LHCN-M2 (cell line): ENCODE results near the gene ABI1. TPM values are rescaled to one million over a fixed set of nuclear protein-coding genes. Genes with fewer than 3 reads are reported as not detected.
A peak's percentile ranks its signal among the peaks of the same experiment; 100 is the strongest.

Source experiments
- DNase-seq: peaks from one replicate; pipeline ENCODE4 v3.0.0-alpha.2; 2012; ENCODE audit warnings: low read depth
- total RNA-seq: library from RNA; depleted of rRNA; stranded (reverse); fragments of >200 nt; gene quantifications from 2 replicates; pipeline ENCODE4 v1.2.3, GENCODE V29; 2014; rRNA removed

ABI1 gene
- total RNA-seq, 1 experiment from 2014 or later = 42.8 TPM

DNA sequence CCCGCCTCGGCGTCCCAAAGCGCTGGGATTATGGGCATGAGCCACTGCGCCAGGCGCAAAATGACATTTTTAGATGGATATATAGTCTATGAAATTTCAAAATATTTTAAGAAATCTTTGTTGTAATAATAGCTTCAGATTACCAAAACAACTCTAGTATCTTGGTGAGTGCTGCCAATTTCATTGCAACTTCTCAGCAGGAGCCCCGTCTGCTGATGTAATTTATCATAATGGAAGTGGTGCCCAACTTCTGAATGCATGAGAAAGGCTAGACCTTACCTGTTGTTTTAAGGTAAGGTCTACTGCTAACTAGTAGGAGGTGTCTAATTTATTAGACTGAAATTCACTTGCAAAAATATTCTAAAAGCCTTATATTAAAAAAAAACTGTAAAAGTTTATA, 143.3 kb downstream of the ABI1 start:
- DNase-seq = no peak

DNA sequence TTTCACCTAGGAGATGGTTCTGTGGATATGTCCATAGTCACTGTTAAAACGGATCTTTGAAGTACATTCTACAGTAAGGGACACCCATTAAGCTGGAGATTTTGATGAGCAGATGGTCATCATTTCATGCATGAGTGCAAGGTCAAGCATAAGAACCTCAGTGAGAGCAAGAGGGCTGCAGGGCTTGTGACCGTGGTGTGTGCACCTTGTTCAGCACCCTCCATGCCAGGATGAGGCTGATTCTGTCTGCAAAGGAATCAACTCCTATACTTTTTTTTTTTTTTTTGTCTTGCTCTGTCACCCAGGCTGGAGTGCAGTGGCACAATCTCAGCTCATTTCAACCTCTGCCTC, 145.6 kb downstream of the ABI1 start:
- DNase-seq = no peak

GRCh38 chr10:26714415-26715136, 146.2 kb downstream of the ABI1 start:
- no peak for DNase-seq

DNA sequence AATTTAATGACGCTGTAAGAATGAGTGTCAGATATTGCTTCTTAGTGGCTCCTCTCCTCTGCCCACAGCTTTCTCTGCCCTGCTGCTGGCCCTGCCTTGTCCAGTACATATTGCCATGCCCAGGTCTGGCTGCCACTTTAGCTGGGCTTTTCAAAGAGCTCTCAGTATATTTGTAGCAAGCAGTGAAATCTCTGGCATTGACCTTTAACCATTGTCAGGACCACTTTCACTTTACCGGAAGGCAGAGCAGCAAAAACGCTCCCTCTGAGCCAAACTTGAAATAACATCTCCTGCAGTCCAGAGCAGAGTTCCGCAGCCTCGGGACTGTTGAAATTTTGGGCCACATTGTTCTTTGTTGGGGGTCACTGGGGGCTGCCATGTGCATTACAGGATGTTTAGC, 149.4 kb downstream of the ABI1 start:
- DNase-seq = no peak

DNA sequence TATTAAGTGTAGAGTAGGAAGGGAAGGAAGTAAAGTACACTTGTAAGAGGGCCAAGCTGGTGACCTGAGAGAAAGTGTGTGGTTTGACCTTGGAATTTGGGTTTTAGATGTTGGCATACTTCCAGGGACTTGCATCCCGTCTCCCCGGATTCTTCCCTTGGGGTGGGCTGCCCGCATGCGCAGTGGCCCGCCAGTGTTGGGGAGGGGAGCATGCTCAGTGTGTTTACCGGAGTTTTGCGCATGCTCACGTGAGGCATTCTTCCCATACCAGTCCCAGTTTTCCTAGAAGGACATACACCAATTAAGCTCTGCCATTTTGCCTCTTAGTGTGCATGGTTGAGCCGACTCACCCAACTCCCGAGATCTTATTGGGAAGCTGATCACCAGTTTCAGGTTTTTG, 153.8 kb downstream of the ABI1 start:
- DNase-seq = no peak

- no peak for DNase-seq
Measured at GRCh38 chr10:26706206-26706605, 154.6 kb downstream of the ABI1 start.

- no peak for DNase-seq
Measured at GRCh38 chr10:26703974-26704373, 156.8 kb downstream of the ABI1 start.

DNA sequence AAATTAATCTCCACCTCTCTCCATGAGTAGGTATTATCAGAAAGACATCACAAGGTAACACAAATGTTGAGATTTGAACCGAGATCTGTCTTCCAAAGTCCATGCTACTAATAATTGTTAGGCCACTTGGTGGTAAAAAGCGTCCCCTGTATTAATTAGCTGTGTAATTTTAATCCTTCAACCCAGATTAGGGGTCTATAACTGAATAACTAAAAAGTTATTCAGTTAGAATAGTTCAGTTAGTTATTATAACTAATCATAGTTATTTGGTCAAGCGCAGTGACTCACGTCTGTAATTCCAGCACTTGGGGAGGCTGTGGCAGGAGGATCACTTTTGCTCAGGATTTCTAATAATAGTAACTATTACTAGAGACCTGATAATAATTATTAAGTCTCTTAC, 157.7 kb downstream of the ABI1 start:
- DNase-seq = no peak

GRCh38 chr10:26700884-26701630, 159.7 kb downstream of the ABI1 start:
- DNase-seq = no peak

- DNase-seq = no peak
Measured at GRCh38 chr10:26699631-26700030, 161.1 kb downstream of the ABI1 start.

- no peak for DNase-seq
Measured at GRCh38 chr10:26698909-26699308, 161.8 kb downstream of the ABI1 start.

- DNase-seq = peak; percentile 4
Measured at GRCh38 chr10:26697922-26698608, 162.7 kb downstream of the ABI1 start.

DNA sequence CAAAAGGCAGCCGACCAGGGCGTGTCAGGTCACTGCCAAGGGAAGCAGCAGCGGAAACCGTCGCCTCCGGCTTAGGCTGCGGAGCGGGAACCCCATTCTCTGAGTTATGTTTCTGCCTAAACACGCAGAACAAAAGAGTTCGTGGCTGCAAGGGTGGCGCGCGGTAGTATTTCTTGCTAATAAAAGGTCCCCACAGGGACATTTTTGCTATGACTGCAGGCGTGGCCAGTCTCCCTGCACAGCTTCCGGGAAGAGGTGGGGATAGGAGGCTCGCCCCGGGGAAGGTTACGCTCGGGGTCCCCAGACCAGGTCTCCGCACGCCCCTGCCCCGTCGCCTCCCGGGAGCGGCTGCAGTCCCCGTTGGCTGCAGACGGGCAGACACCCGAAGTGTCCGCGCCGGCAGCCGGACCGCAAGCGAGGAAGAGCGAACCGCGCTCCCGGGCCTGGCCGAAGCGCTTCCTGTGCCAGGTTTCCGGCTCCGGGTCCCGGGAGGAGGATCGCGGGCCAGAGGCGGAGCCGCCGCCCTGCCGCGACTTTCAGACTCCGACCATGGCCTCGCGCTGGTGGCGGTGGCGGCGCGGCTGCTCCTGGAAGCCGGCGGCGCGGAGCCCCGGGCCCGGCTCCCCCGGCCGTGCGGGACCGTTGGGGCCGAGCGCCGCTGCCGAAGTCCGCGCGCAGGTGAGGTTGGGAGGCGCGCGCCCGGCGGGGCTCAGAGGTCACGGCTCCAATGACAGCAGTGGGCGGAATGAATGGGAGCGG, 163.4 kb downstream of the ABI1 start, which contains the start of gene PDSS1:
Gene PDSS1, plus strand, starts transcription at position 539 of the 759 bp plus-strand sequence. Its CDS starts 11 bp downstream, at position 550.
- DNase-seq = peak; percentile 58

DNA sequence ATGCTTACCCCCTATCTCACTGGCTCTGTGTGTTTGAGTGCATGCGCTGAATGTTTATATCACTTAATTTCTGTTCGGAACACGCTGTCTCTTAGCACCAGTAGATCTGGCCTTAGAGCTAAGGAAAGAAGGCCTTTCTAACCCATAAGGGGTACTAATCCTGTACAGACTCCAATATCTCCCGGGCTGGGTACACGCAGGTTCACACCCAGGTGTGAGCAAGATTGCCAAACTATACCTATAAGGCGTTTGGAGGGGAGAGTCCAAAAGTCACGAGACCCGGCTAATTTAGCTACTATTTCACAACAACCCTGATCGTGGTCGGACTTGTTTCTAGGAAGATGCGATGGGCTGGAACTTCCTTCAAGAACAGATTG, 164.0 kb downstream of the ABI1 start:
- DNase-seq = no peak

Other genes starting within 250 kb of the ABI1 start
- gene PDSS1, start 163.3 kb downstream of the ABI1 start, total RNA-seq = 14.6 and 16.1 TPM in 2 replicates
- gene ANKRD26, start 239.5 kb upstream of the ABI1 start, total RNA-seq = 9.9 and 10.1 TPM in 2 replicates